HG02571 (cell line): ENCODE data around the gene P3H3.

Experiments
- ATAC-seq: cut with Tn5 transposase; IDR thresholded peaks from one replicate; pipeline ENCODE4 v1.9.1; 2021; ENCODE audit warnings: mild to moderate bottlenecking, moderate library complexity; ENCODE audit not compliant: unreplicated experiment

Gene P3H3

DNA sequence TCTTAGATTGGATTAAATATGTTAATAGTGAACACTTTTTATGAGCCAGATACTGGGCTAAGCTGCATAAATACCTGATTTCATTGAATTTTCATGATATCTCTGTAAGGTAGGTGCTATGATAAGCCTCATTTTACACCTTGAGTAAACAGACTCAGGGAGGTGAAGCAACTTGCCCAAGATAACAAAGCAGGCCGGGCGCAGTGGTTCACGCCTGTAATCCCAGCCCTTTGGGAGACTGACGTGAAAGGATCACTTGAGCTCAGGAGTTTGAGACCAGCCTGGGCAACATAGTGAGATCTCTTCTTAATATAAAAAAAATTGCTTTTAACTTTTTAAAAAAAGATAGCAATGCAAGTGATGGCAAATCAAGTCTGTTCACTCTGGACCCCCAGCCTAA lies 13.9 kb downstream of the P3H3 start:
- no peak for ATAC-seq

DNA sequence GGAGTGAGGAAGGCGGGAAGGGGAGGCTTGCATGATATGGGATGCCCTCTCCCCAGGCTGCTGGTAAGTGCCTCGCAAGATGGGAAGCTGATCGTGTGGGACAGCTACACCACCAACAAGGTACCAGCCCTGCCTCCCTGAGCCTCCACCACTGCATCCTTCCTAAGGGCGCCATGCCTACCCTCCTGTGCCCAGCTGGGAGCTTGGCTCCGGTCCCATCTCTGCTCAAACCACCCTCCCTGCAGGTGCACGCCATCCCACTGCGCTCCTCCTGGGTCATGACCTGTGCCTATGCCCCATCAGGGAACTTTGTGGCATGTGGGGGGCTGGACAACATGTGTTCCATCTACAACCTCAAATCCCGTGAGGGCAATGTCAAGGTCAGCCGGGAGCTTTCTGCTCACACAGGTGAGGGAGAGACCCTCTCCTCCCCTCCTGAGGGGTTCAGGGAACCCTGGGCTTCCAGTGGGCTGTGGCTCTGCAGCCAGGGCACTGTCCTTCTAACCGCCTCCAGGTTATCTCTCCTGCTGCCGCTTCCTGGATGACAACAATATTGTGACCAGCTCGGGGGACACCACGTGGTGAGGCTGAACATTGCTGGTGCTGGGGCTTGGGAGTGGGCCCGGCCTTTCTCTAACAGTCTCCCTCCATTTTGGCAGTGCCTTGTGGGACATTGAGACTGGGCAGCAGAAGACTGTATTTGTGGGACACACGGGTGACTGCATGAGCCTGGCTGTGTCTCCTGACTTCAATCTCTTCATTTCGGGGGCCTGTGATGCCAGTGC lies 15.1 kb downstream of the P3H3 start:
- no peak for ATAC-seq

DNA sequence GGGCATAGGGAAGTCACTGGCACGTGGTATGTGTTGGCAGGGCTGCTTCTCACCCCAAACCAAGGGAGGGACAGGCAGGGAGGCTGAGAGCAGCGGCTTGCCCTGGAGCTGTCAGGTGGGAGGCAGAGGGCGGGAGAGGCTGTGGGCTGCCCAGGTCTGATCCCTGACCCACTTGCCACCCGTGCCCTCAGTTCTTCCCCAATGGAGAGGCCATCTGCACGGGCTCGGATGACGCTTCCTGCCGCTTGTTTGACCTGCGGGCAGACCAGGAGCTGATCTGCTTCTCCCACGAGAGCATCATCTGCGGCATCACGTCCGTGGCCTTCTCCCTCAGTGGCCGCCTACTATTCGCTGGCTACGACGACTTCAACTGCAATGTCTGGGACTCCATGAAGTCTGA lies 17.2 kb downstream of the P3H3 start:
- no peak for ATAC-seq

DNA sequence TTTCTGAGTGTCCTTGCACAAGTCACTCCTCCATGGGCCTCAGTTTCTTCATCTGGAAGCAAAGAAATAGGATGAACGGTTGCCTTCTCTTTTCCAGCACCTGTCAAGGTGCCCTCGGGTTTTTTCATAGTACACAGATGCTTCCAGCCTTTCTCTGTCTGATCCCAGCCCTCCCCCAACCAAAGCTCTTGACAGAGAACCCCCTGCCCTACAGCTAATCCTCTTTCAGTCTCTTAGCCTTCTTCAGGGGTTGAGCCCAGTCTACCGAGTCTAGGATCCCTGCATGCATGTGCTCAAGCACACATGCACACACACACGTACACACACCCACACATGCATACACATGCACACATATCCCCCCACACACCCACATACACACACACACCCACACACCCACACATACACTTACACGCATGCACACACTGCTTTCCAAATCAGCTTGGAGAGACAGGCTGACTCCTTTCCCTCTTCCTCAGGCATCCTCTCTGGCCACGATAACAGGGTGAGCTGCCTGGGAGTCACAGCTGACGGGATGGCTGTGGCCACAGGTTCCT lies 18.2 kb downstream of the P3H3 start:
- ATAC-seq: no peak

DNA sequence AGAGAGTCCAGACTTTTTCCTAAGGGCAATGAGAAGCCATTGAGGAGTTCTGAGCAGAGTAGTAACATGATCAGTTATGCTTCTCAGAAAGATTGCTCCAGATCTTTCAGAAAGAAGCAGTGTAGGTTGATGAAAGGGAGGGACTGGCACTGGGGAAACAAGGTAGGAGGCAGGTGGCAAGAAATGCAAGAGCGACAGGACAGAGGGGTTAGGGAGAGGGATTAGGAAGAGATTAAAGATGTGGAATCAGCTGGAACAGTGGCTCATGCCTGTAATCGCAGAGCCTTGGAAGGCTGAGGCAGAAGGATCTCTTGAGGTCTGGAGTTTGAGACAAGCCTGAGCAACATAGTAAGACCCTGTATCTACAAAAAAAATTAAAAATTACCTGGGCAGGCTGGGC lies 19.5 kb downstream of the P3H3 start:
- no peak for ATAC-seq

- ATAC-seq: no peak
These were observed 21.2 kb downstream of the P3H3 start for GRCh38 chr12:6849427-6849826.

GRCh38 chr12:6849976-6850560 lies 21.9 kb downstream of the P3H3 start:
- no peak for ATAC-seq

GRCh38 chr12:6850796-6851152 lies 22.6 kb downstream of the P3H3 start:
- no peak for ATAC-seq

GRCh38 chr12:6851153-6851920 lies 23.1 kb downstream of the P3H3 start, which contains the start of gene CDCA3:
Gene CDCA3, minus strand, starts transcription at chr12:6851286. Its CDS starts 334 bp downstream, at chr12:6850952.
- ATAC-seq: peak; percentile 47

DNA sequence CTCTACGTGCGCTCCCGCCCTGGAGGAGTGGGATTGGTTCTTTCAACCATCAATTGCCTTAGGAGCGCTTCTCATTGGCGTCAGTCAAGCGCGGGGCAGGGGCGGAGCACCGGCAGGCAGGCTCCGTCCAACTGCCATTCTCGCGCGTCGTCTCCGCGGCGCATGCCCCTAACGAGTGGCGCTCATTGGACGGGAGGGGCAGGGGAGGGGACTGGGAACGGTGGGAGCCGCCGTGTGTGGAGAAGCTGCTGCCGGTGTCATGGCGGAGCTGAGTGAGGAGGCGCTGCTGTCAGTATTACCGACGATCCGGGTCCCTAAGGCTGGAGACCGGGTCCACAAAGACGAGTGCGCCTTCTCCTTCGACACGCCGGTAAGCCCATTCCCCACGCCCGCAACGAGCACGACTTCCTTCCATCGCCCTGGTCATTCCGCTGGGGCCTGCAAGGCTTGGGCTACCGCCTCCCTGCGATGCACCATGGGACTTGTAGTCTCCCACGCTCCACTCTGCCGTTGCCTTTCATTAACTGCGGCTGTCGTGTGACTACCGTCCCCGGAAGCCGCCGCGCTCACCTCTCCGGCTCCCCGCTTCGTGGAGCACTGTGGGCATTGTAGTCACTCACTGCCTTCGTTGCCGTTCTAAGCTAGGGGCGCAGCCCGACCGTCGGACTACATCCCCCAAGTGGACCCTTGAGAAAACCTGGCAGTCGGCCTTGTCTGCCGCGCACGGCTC lies 23.9 kb downstream of the P3H3 start, which contains the start of gene USP5:
Gene USP5, plus strand, starts transcription at position 230 of the 730 bp plus-strand sequence. Its CDS starts 30 bp downstream, at position 260.
- ATAC-seq: peak; percentile 69

DNA sequence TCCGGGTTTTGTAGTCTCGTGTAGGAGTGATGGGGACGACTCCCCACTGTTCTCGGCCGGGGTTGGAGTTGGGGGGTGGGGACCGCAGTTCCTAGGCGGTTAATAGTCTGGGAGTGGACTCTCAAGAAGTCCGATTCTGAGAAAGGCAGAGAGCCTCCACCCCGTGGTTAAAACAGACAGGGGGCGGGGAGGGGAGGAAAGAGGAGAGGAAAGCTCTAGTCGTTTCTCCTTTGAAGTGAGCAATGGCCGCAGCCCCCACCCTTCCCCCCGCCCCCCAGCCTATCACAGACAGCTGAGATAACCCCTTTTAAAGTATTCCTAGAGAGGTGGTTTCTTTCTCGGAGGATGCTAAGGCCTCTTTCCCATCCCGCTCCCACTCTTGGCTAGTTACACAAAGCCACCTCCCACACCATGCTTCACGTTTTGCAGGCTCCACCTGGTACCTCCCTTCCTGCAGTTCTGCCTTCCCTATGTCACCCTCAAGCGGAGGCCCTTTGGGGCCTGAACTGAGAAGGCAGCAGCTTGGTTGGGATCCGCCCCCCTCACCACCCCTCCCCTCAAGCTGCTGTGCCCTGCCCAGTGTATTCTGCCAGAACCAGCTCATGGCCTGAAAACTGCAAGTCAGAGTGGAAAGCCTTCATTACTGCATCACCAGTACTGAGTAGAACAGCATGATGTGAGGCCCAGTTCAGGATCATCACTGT lies 24.6 kb downstream of the P3H3 start:
- no peak for ATAC-seq

GRCh38 chr12:6853626-6854025 lies 25.4 kb downstream of the P3H3 start:
- ATAC-seq: no peak

DNA sequence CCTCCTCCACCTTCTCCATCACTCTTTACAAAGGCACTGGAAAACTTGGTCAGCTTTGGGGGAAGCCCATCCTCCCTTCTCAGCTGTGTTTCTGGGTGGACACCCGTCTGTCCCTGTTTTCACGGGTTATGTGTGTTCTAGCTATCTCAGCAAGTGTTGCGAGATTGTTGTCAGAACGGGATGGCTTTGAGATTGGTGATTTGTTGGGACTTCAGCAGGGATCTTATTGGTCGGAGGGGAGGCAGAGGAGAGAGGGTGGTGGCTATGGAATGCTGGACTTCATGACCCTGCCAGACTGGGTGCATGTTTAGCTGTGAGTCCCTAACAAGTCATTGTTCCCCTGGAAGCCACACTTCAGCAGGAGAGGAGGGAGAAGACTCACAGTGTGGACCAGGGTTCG lies 25.8 kb downstream of the P3H3 start:
- no peak for ATAC-seq

DNA sequence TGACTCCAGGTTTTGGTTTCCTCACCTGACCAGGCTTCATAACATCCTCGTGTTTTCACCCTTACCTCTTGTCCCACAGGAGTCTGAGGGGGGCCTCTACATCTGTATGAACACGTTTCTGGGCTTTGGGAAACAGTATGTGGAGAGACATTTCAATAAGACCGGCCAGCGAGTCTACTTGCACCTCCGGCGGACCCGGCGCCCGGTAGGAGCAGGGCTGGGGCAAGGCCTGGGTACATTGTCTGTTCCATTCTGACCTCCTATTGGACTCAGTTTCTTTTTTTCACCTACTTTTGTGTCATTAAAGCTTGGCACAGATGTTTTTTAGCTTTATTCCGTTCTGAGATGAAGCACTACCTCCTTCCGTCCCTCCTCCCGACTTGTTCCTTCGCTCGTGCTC lies 27.1 kb downstream of the P3H3 start:
- ATAC-seq: no peak

- ATAC-seq: no peak
These were observed 30.6 kb downstream of the P3H3 start for GRCh38 chr12:6858799-6859198.

DNA sequence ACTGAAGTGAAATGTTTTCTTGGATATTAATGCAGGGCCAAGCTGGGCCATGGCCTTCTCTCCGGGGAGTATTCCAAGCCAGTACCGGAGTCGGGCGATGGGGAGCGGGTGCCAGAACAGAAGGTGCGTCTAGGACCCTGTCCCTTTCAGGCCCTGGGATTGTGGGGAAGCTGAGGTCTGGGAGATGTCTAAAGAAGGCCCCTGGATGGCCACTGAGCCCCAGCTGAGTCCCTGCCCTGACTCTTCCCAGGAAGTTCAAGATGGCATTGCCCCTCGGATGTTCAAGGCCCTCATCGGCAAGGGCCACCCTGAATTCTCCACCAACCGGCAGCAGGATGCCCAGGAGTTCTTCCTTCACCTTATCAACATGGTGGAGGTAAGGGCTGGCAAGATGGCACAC lies 31.9 kb downstream of the P3H3 start:
- no peak for ATAC-seq

DNA sequence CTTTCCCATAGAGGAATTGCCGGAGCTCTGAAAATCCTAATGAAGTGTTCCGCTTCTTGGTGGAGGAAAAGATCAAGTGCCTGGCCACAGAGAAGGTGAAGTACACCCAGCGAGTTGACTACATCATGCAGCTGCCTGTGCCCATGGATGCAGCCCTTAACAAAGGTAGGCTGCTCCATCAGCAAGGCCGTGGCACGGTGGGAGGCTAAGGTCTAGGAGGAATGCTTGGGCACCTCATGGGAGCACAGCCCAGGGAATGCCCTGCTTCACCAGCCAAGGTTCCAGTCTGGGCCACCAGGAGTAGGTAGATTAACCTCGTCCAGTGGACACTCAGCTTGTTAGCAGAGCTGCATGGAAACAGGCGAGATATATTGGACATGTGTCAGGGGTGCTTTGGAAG lies 32.7 kb downstream of the P3H3 start:
- no peak for ATAC-seq

GRCh38 chr12:6861391-6861790 lies 33.2 kb downstream of the P3H3 start:
- no peak for ATAC-seq

GRCh38 chr12:6863033-6863432 lies 34.8 kb downstream of the P3H3 start:
- ATAC-seq: no peak

DNA sequence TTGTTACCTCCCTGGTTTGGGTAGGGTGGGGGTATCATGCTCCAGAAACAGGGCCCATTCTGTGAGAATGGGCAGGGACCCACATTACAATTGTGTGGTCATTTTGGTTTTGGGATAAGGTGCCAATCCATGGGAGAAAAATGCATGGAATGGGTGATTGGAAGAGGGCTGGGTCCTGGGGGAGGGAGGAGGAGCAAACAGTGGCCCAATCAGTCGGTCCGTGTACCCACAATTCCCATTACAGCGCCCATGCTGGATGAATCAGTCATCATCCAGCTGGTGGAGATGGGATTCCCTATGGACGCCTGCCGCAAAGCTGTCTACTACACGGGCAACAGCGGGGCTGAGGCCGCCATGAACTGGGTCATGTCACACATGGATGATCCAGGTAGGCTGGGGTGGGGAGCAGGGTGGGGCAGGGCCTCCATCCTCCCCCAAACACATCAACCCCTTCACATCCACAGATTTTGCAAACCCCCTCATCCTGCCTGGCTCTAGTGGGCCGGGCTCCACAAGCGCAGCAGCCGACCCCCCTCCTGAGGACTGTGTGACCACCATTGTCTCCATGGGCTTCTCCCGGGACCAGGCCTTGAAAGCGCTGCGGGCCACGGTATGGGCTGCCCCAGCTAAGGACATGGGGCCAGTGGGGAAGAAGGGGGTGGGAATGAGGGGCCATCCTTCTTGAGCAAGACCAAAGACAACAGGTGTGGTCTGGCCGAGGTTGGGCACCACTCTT lies 35.5 kb downstream of the P3H3 start:
- no peak for ATAC-seq
